ENCODE data around the gene FUS.

The FUS gene

DNA sequence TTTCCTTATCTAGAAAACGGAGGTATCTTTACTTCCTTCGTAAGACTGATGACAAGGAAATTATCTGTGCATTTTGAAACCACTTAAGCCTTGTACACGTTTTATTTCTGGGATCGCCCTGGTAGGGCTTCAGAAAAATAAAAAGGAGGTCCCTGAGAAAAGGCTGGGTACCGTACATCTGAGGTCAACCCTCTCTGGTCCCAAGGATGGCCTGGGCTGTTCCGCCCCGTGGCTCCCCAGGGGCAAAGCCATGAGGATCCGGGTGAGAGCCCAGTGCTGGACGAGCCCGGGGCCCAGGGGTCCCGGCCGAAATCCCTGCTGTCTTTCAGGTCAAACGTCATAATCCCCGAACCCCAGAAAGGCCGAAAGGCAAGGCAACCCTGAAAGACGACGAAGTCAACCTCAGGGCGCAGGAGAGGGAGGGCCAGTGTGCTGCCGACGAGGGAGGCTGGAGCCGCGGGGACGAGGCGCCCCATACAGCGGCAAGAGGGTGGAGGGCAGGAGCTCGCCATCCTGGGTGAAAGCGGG is 656 bp upstream of the FUS start:
- Histone ChIP-seq H3K4ac (ENCODE audit: low read depth, low read length) (peak overlapping the region; percentile 16), H3K27ac (ENCODE audit: low read depth, low read length) (no peak overlapping the region), H3K4me2 (ENCODE audit: low read length) (peak overlapping the region; percentile 82), H2BK12ac (ENCODE audit: low read length) (no peak overlapping the region), H3K14ac (ENCODE audit: low read length) (peak overlapping the region; percentile 51), H4K8ac (ENCODE audit: low read depth, low read length) (peak overlapping the region; percentile 63), H2BK120ac (ENCODE audit: insufficient read depth, low read length, poor library complexity) (peak overlapping the region; percentile 7), H3K4me3 (ENCODE audit: low read depth, low read length) (peak overlapping the region; percentile 79), H3K79me1 (ENCODE audit: low read length) (peaks cover 13% of the 10 kb centered on the region), H2AK5ac (ENCODE audit: low read length) (no peak overlapping the region), H3K18ac (ENCODE audit: low read length) (peak overlapping the region; percentile 74), H2BK5ac (ENCODE audit: low read depth, low read length, poor library complexity) (peak overlapping the region; percentile 20), H3K27me3 (ENCODE audit: insufficient read depth, low read length) (no peaks in the 10 kb centered on the region), H3K23ac (ENCODE audit: low read length) (no peak overlapping the region), H3K79me2 (ENCODE audit: control insufficient read depth, insufficient read depth, low read length, poor library complexity) (peaks cover 32% of the 10 kb centered on the region), H3K36me3 (ENCODE audit: control insufficient read depth in 1 of 2, insufficient read depth in 2 of 2, low read length in 2 of 2) (peaks cover 18 to 21% of the 10 kb centered on the region in 2 experiments), H4K12ac (ENCODE audit: low read depth, low read length) (peak overlapping the region; percentile 26), H3K4me1 (ENCODE audit: control insufficient read depth in 1 of 2, insufficient read depth in 2 of 2, low read length in 2 of 2) (peaks cover 3 to 4% of the 10 kb centered on the region in 2 experiments), H3K9me3 (ENCODE audit: insufficient read depth, low read depth, low read length) (no peaks in the 10 kb centered on the region), H2AFZ (ENCODE audit: insufficient read depth, low read length, poor library complexity) (peak overlapping the region; percentile 35), H3K9ac (ENCODE audit: low read length) (peak overlapping the region; percentile 49), H4K91ac (ENCODE audit: low read depth, low read length) (peak overlapping the region; percentile 49)
- no peak for DNase-seq
- no CpG with 5 or more reads among the region's 27 CpGs for WGBS (ENCODE audit: extremely low coverage, insufficient coverage, insufficient read length)

DNA sequence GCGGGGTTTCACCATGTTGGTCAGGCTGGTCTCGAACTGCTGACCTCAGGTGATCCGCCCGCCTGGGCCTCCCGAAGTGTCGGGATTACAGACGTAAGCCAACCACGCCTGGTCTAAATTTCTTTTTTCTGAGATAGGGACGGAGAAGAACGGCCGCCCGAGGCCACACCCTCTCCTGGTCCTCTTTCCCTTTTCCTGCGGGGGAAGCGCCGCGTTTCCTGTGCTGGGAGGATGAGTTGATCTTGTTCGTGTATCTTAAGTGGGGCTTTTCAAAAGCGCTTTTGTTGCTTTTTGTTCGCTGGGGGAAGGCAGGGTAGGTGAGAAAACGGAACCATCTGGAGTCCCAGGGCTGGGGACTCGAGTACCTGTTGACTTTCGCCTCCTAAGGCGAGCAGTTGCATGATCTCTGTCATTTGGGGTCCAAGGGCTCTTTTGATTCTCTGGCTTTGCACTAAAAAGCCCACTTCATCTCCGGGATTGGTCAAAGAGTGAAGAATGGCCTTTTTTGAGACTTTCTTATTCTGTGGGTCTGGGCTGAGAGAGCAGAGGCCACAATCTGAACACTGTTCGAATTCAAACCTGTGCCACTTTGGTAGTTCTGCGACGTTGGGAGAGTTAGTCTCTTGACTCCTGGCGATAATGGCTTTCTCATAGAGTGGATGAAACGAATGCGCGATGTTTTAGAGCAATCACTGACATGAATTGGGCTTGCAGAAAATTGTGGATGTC is 1.3 kb downstream of the FUS start:
- peak overlapping the region; percentile 92 for H3K4me3 ChIP-seq (ENCODE audit: low read depth, low read length)
- no peaks in the 10 kb centered on the region for H3K27me3 ChIP-seq (ENCODE audit: insufficient read depth, low read length)
- peaks cover 13% of the 10 kb centered on the region for H3K79me1 ChIP-seq (ENCODE audit: low read length)
- no peak overlapping the region for H3K27ac ChIP-seq (ENCODE audit: low read depth, low read length)
- H3K18ac ChIP-seq (ENCODE audit: low read length): no peak overlapping the region
- H2BK12ac ChIP-seq (ENCODE audit: low read length): no peak overlapping the region
- H3K36me3 ChIP-seq (ENCODE audit: control insufficient read depth in 1 of 2, insufficient read depth in 2 of 2, low read length in 2 of 2): peaks cover 30 to 36% of the 10 kb centered on the region in 2 experiments
- no peak overlapping the region for H3K23ac ChIP-seq (ENCODE audit: low read length)
- H4K12ac ChIP-seq (ENCODE audit: low read depth, low read length): no peak overlapping the region
- peak; percentile 42 to 53 for DNase-seq
- H3K9me3 ChIP-seq (ENCODE audit: insufficient read depth, low read depth, low read length): no peaks in the 10 kb centered on the region
- H4K8ac ChIP-seq (ENCODE audit: low read depth, low read length): no peak overlapping the region
- H2AK5ac ChIP-seq (ENCODE audit: low read length): peak overlapping the region; percentile 30
- H3K4ac ChIP-seq (ENCODE audit: low read depth, low read length): peak overlapping the region; percentile 98
- WGBS (ENCODE audit: extremely low coverage, insufficient coverage, insufficient read length): no CpG with 5 or more reads among the region's 31 CpGs
- no peak overlapping the region for H2BK5ac ChIP-seq (ENCODE audit: low read depth, low read length, poor library complexity)
- H4K91ac ChIP-seq (ENCODE audit: low read depth, low read length): no peak overlapping the region
- no peak overlapping the region for H3K14ac ChIP-seq (ENCODE audit: low read length)
- H3K4me2 ChIP-seq (ENCODE audit: low read length): peak overlapping the region; percentile 96
- no peak overlapping the region for H2AFZ ChIP-seq (ENCODE audit: insufficient read depth, low read length, poor library complexity)
- no peak overlapping the region for H2BK120ac ChIP-seq (ENCODE audit: insufficient read depth, low read length, poor library complexity)
- H3K79me2 ChIP-seq (ENCODE audit: control insufficient read depth, insufficient read depth, low read length, poor library complexity): peaks cover 32% of the 10 kb centered on the region
- peak overlapping the region; percentile 74 for H3K9ac ChIP-seq (ENCODE audit: low read length)
- H3K4me1 ChIP-seq (ENCODE audit: control insufficient read depth in 1 of 2, insufficient read depth in 2 of 2, low read length in 2 of 2): peaks cover 3 to 4% of the 10 kb centered on the region in 2 experiments

DNA sequence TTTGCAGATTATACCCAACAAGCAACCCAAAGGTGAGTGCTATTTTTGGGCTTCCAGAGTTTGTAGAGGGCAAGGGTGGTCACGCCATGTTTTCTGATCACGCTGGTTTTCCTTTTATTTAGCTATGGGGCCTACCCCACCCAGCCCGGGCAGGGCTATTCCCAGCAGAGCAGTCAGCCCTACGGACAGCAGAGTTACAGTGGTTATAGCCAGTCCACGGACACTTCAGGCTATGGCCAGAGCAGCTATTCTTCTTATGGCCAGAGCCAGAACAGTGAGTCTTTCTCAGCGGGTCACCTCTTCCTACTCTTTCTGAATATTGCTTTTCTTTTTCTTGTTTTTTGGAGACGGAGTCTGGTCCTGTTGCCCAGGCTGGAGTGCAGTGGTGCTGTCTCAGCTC is 2.5 kb downstream of the FUS start:
- Histone ChIP-seq H3K79me2 (ENCODE audit: control insufficient read depth, insufficient read depth, low read length, poor library complexity) (peaks cover 32% of the 10 kb centered on the region), H3K4me2 (ENCODE audit: low read length) (peak overlapping the region; percentile 96), H2BK5ac (ENCODE audit: low read depth, low read length, poor library complexity) (no peak overlapping the region), H3K14ac (ENCODE audit: low read length) (no peak overlapping the region), H3K79me1 (ENCODE audit: low read length) (peaks cover 13% of the 10 kb centered on the region), H3K18ac (ENCODE audit: low read length) (no peak overlapping the region), H2BK12ac (ENCODE audit: low read length) (no peak overlapping the region), H4K8ac (ENCODE audit: low read depth, low read length) (no peak overlapping the region), H2BK120ac (ENCODE audit: insufficient read depth, low read length, poor library complexity) (no peak overlapping the region), H3K23ac (ENCODE audit: low read length) (no peak overlapping the region), H3K9me3 (ENCODE audit: insufficient read depth, low read depth, low read length) (no peaks in the 10 kb centered on the region), H3K4ac (ENCODE audit: low read depth, low read length) (peak overlapping the region; percentile 98), H3K9ac (ENCODE audit: low read length) (no peak overlapping the region), H2AFZ (ENCODE audit: insufficient read depth, low read length, poor library complexity) (no peak overlapping the region), H3K27ac (ENCODE audit: low read depth, low read length) (no peak overlapping the region), H4K12ac (ENCODE audit: low read depth, low read length) (no peak overlapping the region), H3K36me3 (ENCODE audit: control insufficient read depth in 1 of 2, insufficient read depth in 2 of 2, low read length in 2 of 2) (peaks cover 34 to 47% of the 10 kb centered on the region in 2 experiments), H3K27me3 (ENCODE audit: insufficient read depth, low read length) (no peaks in the 10 kb centered on the region), H3K4me1 (ENCODE audit: control insufficient read depth in 1 of 2, insufficient read depth in 2 of 2, low read length in 2 of 2) (peaks cover 3 to 4% of the 10 kb centered on the region in 2 experiments), H3K4me3 (ENCODE audit: low read depth, low read length) (no peak overlapping the region), H4K91ac (ENCODE audit: low read depth, low read length) (no peak overlapping the region), H2AK5ac (ENCODE audit: low read length) (no peak overlapping the region)
- no CpG with 5 or more reads among the region's 7 CpGs for WGBS (ENCODE audit: extremely low coverage, insufficient coverage, insufficient read length)
- DNase-seq: no peak

DNA sequence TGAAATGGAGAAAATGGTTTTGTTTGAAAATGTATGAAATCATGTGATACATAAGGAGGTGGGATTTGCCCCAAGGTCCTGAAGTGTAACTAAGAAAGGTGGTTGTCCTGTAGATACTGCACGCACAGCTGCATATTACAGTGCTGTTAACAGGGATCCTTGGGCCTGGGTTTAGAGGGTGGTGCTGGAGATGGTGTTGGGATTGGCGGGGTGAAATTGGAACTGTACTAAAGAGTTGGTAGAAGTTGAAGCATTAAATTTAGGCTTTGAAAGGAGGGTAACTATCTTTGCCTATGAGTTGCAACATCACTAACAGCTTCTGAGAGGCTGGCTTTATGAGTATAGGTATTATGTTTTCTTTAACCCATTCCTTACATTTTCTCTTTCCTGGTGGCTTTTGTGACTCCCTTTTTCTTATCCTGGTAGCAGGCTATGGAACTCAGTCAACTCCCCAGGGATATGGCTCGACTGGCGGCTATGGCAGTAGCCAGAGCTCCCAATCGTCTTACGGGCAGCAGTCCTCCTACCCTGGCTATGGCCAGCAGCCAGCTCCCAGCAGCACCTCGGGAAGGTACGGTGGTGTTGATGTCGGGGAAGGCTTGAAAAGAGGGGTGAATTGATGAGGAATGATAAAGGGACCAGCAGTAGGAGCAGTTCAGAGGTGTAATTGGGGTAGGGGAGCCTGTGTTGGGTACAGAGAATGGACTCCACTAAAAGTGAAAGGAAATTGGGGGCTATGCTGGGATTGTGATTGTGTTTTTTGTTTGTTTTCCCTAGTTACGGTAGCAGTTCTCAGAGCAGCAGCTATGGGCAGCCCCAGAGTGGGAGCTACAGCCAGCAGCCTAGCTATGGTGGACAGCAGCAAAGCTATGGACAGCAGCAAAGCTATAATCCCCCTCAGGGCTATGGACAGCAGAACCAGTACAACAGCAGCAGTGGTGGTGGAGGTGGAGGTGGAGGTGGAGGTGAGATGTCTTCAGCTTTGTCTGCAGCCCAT is 3.8 kb downstream of the FUS start:
- H3K9me3 ChIP-seq (ENCODE audit: insufficient read depth, low read depth, low read length): no peaks in the 10 kb centered on the region
- no peak overlapping the region for H2AK5ac ChIP-seq (ENCODE audit: low read length)
- no peak overlapping the region for H2AFZ ChIP-seq (ENCODE audit: insufficient read depth, low read length, poor library complexity)
- no peak overlapping the region for H2BK12ac ChIP-seq (ENCODE audit: low read length)
- no peak overlapping the region for H4K8ac ChIP-seq (ENCODE audit: low read depth, low read length)
- no peak overlapping the region for H3K23ac ChIP-seq (ENCODE audit: low read length)
- H3K14ac ChIP-seq (ENCODE audit: low read length): no peak overlapping the region
- H3K4me3 ChIP-seq (ENCODE audit: low read depth, low read length): no peak overlapping the region
- peaks cover 40 to 56% of the 10 kb centered on the region in 2 experiments for H3K36me3 ChIP-seq (ENCODE audit: control insufficient read depth in 1 of 2, insufficient read depth in 2 of 2, low read length in 2 of 2)
- no peak overlapping the region for H3K27ac ChIP-seq (ENCODE audit: low read depth, low read length)
- H4K91ac ChIP-seq (ENCODE audit: low read depth, low read length): no peak overlapping the region
- peak in 1 of 2 donors; percentile 9 for DNase-seq
- no peak overlapping the region for H4K12ac ChIP-seq (ENCODE audit: low read depth, low read length)
- peaks cover 32% of the 10 kb centered on the region for H3K79me2 ChIP-seq (ENCODE audit: control insufficient read depth, insufficient read depth, low read length, poor library complexity)
- no peak overlapping the region for H3K18ac ChIP-seq (ENCODE audit: low read length)
- H3K9ac ChIP-seq (ENCODE audit: low read length): no peak overlapping the region
- no peak overlapping the region for H3K4me2 ChIP-seq (ENCODE audit: low read length)
- H3K4me1 ChIP-seq (ENCODE audit: control insufficient read depth in 1 of 2, insufficient read depth in 2 of 2, low read length in 2 of 2): peaks cover 3 to 4% of the 10 kb centered on the region in 2 experiments
- peaks cover 13% of the 10 kb centered on the region for H3K79me1 ChIP-seq (ENCODE audit: low read length)
- H2BK120ac ChIP-seq (ENCODE audit: insufficient read depth, low read length, poor library complexity): no peak overlapping the region
- no peaks in the 10 kb centered on the region for H3K27me3 ChIP-seq (ENCODE audit: insufficient read depth, low read length)
- H3K4ac ChIP-seq (ENCODE audit: low read depth, low read length): peak overlapping the region; percentile 97
- WGBS (ENCODE audit: extremely low coverage, insufficient coverage, insufficient read length): no CpG with 5 or more reads among the region's 10 CpGs
- H2BK5ac ChIP-seq (ENCODE audit: low read depth, low read length, poor library complexity): no peak overlapping the region

All from trophoblast cell (in vitro differentiated cells and primary cell).